GM12878 (cell line): ENCODE results near the gene RIMBP2. TPM values are rescaled to one million over a fixed set of nuclear protein-coding genes. Genes with fewer than 3 reads are reported as not detected.

ENCODE experiments used
- ATAC-seq: fragments of 200-7000 bp; cut with Tn5 transposase; 3 replicates; pipeline ENCODE4 v1.9.1; 2020; ENCODE audit warnings: mild to moderate bottlenecking, moderate library complexity
- BruUV-seq: library from RNA; stranded (reverse); fragments of 400-500 nt; replicated peaks from 2 replicates; lab custom pipeline; 2021; lab: Mats Ljungman, UMichigan
- CTCF ChIA-PET: fragments of 300-600 bp; sonication (Branson Sonifier 250); formaldehyde crosslinking; extraction: SDS; loops from one replicate; lab custom pipeline; 2021; ENCODE audit warnings: inconsistent platforms; lab: Yijun Ruan, JAX
- POLR2A ChIA-PET: fragments of 350-600 bp; formaldehyde crosslinking; extraction: SDS; loops from one replicate; lab custom pipeline; 2021; ENCODE audit warnings: inconsistent platforms; lab: Charles Lee
- RAD21 ChIA-PET: fragments of 300-600 bp; sonication (Branson Sonifier 250); formaldehyde crosslinking; loops from one replicate; lab custom pipeline; 2023; ENCODE audit warnings: antibody characterized with exemption; ENCODE audit not compliant: unreplicated experiment; lab: Charles Lee
- SMC1A ChIA-PET: fragments of 300-600 bp; sonication (Branson Sonifier 250); formaldehyde crosslinking; loops from one replicate; lab custom pipeline; 2023; ENCODE audit not compliant: unreplicated experiment, uncharacterized antibody; lab: Charles Lee
- DNase-seq: peaks from one replicate; pipeline ENCODE4 v3.0.0-alpha.2; 2011; ENCODE audit warnings: low read depth, low spot score
- FAIRE-seq: peaks from 3 replicates; lab custom pipeline; 2011; peaks lifted over from hg19 to GRCh38; lab: Jason Lieb, UNC
- H2AFZ ChIP-seq: 2 replicates; pipeline ENCODE4 v1.6.0; 2011; ENCODE audit warnings: low read depth, low read length, control low read depth; ENCODE audit not compliant: control insufficient read depth
- H3K27ac ChIP-seq: 2 replicates; pipeline ENCODE4 v1.5.1; 2011; ENCODE audit warnings: control low read depth; ENCODE audit not compliant: control insufficient read depth, insufficient read depth
- H3K27me3 ChIP-seq, 2 experiments: replicated peaks in 1 of 2; 2 replicates each; pipeline versions ENCODE4 v1.6.0 to v1.6.1; 2011; ENCODE audit warnings: low read length in 1 of 2; ENCODE audit not compliant: control insufficient read depth in 2 of 2, insufficient read depth in 2 of 2
- H3K36me3 ChIP-seq, 2 experiments: 2 replicates each; pipeline ENCODE4 v1.5.1; 2011; ENCODE audit warnings: low read length in 1 of 2; ENCODE audit not compliant: control insufficient read depth in 2 of 2, insufficient read depth in 2 of 2
- H3K4me1 ChIP-seq: 2 replicates; pipeline ENCODE4 v1.6.1; 2011; ENCODE audit warnings: mild to moderate bottlenecking, low read length, moderate library complexity, mixed read lengths; ENCODE audit not compliant: control insufficient read depth, insufficient read depth
- H3K4me2 ChIP-seq: 2 replicates; pipeline ENCODE4 v1.6.0; 2011; ENCODE audit warnings: control low read depth; ENCODE audit not compliant: control insufficient read depth, insufficient read depth
- H3K4me3 ChIP-seq: fragments of 200-600 bp; sonication (generic); 2 replicates; pipeline ENCODE4 v1.5.1; 2016
- H3K79me2 ChIP-seq: 2 replicates; pipeline ENCODE4 v1.6.0; 2011; ENCODE audit warnings: low read length; ENCODE audit not compliant: control insufficient read depth, insufficient read depth
- H3K9ac ChIP-seq: 2 replicates; pipeline ENCODE4 v1.8.0; 2011; ENCODE audit warnings: low read length, control low read depth, mixed read lengths; ENCODE audit not compliant: control insufficient read depth, insufficient read depth
- H3K9me3 ChIP-seq: replicated peaks from 3 replicates; pipeline ENCODE4 v1.5.1; 2011; ENCODE audit warnings: mild to moderate bottlenecking, low read length; ENCODE audit not compliant: control insufficient read depth, insufficient read depth
- H4K20me1 ChIP-seq: 2 replicates; pipeline ENCODE4 v1.6.0; 2011; ENCODE audit not compliant: control insufficient read depth, insufficient read depth
- CEBPB ChIP-seq, 2 experiments: fragments of 150-350 bp in 1 of 2; IDR thresholded peaks; 2 replicates each; pipeline ENCODE4 v1.6.1; 2012 to 2014; ENCODE audit warnings: low read depth in 2 of 2, low read length in 2 of 2, borderline replicate concordance in 1 of 2, inconsistent platforms in 1 of 2
- EED ChIP-seq: sonication (generic); IDR thresholded peaks from 2 replicates; pipeline ENCODE4 v1.6.1; 2016; ENCODE audit warnings: antibody characterized with exemption, low read depth
- EGR1 ChIP-seq, 2 experiments: IDR thresholded peaks; 1 replicate in 1 of 2; 2 replicates in 1 of 2; pipeline ENCODE4 v1.6.1; 2011 to 2012; ENCODE audit warnings: low read depth in 2 of 2, low read length in 2 of 2, borderline replicate concordance in 1 of 2, mild to moderate bottlenecking in 1 of 2, moderate library complexity in 1 of 2
- JUND ChIP-seq: IDR thresholded peaks from 2 replicates; pipeline ENCODE4 v1.6.1; 2012; ENCODE audit warnings: low read depth, mild to moderate bottlenecking, low read length, improper control_type of control experiment, moderate library complexity
- KDM1A ChIP-seq: fragments of 200-600 bp; sonication (generic); IDR thresholded peaks from 2 replicates; pipeline ENCODE4 v1.6.1; 2016; ENCODE audit warnings: borderline replicate concordance
- LARP7 ChIP-seq: fragments of 450-650 bp; IDR thresholded peaks from 2 replicates; pipeline ENCODE4 v1.6.1; 2017; ENCODE audit warnings: mild to moderate bottlenecking
- MTA3 ChIP-seq: IDR thresholded peaks from 2 replicates; pipeline ENCODE4 v1.6.1; 2012; ENCODE audit warnings: low read length, inconsistent platforms, borderline replicate concordance
- NR2C2 ChIP-seq: IDR thresholded peaks from 2 replicates; pipeline ENCODE4 v1.6.1; 2011; ENCODE audit warnings: borderline replicate concordance, low read depth; ENCODE audit not compliant: control insufficient read depth, insufficient read length
- PML ChIP-seq: IDR thresholded peaks from 2 replicates; pipeline ENCODE4 v1.6.1; 2012; ENCODE audit warnings: low read length, inconsistent platforms
- SIX5 ChIP-seq: IDR thresholded peaks from 2 replicates; pipeline ENCODE4 v1.6.1; 2011; ENCODE audit warnings: mild to moderate bottlenecking, low read depth, low read length, moderate library complexity; ENCODE audit not compliant: severe bottlenecking
- TBL1XR1 ChIP-seq: IDR thresholded peaks from 2 replicates; pipeline ENCODE4 v1.6.1; 2012; ENCODE audit warnings: low read depth, low read length, improper control_type of control experiment
- WRNIP1 ChIP-seq: IDR thresholded peaks from 2 replicates; pipeline ENCODE4 v1.6.1; 2011; ENCODE audit warnings: low read depth, low read length, improper control_type of control experiment, borderline replicate concordance
- WGBS: methylation state at CpG from one replicate; pipeline ENCODE4 v1.1.6; 2016; ENCODE audit warnings: low lambda C conversion rate; ENCODE audit not compliant: insufficient replicate concordance, insufficient coverage; ENCODE audit errors: missing lambda C conversion rate; 5-methylcytosine and 5-hydroxymethylcytosine counted together
- in situ Hi-C: fragments of 300-500 bp; cut with MboI; formaldehyde crosslinking; loops from 9 replicates; pipeline ENCODE4 v1.14.3; 2018; ENCODE audit warnings: mixed read lengths
- intact Hi-C: fragments of 100-400 bp; cut with micrococcal nuclease; formaldehyde crosslinking; loops from one replicate; pipeline ENCODE4 v1.14.2; 2022; ENCODE audit not compliant: unreplicated experiment
- polyA plus RNA-seq, 11 experiments: library from polyadenylated mRNA; depleted of rRNA in 4 of 11; unstranded in 6 of 11; stranded (reverse) in 5 of 11; fragments of >200 nt; fragmentation: Nextera tagmentation in 4 of 11; fragmentation: Illumina TruSeq in 1 of 11; extraction: Ambion mirVana in 4 of 11; extraction: Trizol in 1 of 11; gene quantifications; 1 replicate in 1 of 11; 2 replicates in 10 of 11; pipeline versions ENCODE4 v1.2.1 to v1.2.3, GENCODE V29; 2011 to 2016; ENCODE audit warnings: inconsistent platforms in 2 of 11, missing spikeins in 2 of 11, low read depth in 1 of 11
- total RNA-seq, 4 experiments: library from RNA; depleted of rRNA in 3 of 4; stranded (reverse); fragments of >200 nt in 3 of 4; fragmentation: Illumina TruSeq in 1 of 4; extraction: Trizol in 1 of 4; gene quantifications; 2 replicates each; pipeline versions ENCODE4 v1.2.1 to v1.2.3, GENCODE V29; 2013 to 2021
- TF ChIP-seq, protein P1 (sequence below): fragments of 450-650 bp; IDR thresholded peaks from 2 replicates; pipeline ENCODE4 v1.6.1; 2017; ENCODE audit warnings: mild to moderate bottlenecking, low read depth, inconsistent platforms; ENCODE audit not compliant: poor library complexity, severe bottlenecking
- TF ChIP-seq, protein P2 (sequence below): fragments of 450-650 bp; conservative IDR thresholded peaks from 2 replicates; pipeline ENCODE4 v1.6.1; 2017; ENCODE audit warnings: mild to moderate bottlenecking, moderate library complexity
- TF ChIP-seq, protein P3 (sequence below): IDR thresholded peaks from 2 replicates; pipeline ENCODE4 v1.6.1; 2012; ENCODE audit warnings: low read depth, low read length, improper control_type of control experiment
- TF ChIP-seq, protein P4 (sequence below): fragments of 450-650 bp; formaldehyde crosslinking; IDR thresholded peaks from 2 replicates; pipeline ENCODE4 v1.5.0; 2022; ENCODE audit warnings: mild to moderate bottlenecking, missing genetic modification characterization

RIMBP2 gene
- total and polyA plus RNA-seq, 10 of the 15 experiments (the other 5 are each of a cell fraction or from before 2014, with no cell fraction given) = 0.04 to 2.9 (median 0.07) TPM; not detected in 1

DNA sequence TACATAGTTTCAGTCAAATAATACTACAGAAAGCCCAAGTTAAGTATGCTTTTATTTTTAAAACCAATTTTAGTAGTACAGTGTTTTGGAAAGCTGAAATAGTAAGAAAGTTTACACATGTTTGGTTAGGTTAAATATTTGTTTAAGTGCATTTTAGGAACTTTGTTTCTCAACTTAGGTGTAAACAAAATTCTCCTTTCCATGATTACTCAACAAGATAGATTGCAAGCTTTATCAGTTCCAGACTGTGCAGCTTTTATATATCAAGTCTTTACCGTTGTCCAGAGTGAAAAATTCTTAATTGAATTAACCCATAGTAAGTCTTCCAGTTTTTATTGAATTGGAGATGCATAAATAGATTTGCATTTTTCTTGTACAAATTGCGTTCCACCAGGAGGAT is 333.3 kb downstream of the RIMBP2 start:
- DNase-seq (no peak), ATAC-seq (no peak), FAIRE-seq (no peak)
- ChIA-PET CTCF (interaction anchor here (1.4 kb wide), 1 partner anchor 9 kb away, joined by 3 read pairs; no protein-coding TSS in a partner anchor), POLR2A (no interaction called here), RAD21 (interaction anchor here (1.1 kb wide), 1 partner anchor 12 kb away, joined by 3 read pairs; no protein-coding TSS in a partner anchor), SMC1A (no interaction called here)
- Histone ChIP-seq H3K27ac (no peak overlapping the region), H2AFZ (no peak overlapping the region), H3K4me3 (no peak overlapping the region), H3K9me3 (no peaks in the 10 kb centered on the region; the same call in 2 of the 3 replicates), H3K9ac (no peak overlapping the region), H3K4me1 (no peaks in the 10 kb centered on the region), H3K79me2 (no peaks in the 10 kb centered on the region), H4K20me1 (no peaks in the 10 kb centered on the region), H3K27me3 (no peaks in the 10 kb centered on the region), H3K36me3 (no peaks in the 10 kb centered on the region), H3K4me2 (no peak overlapping the region)
- intact Hi-C loops (no loop called here), in situ Hi-C loops (no loop called here)
- no TSS peak for BruUV-seq
- 11% methylated on average over 2 of the region's 2 CpGs for WGBS
- no peak for TF ChIP-seq MTA3
- TF ChIP-seq, protein P1, sequence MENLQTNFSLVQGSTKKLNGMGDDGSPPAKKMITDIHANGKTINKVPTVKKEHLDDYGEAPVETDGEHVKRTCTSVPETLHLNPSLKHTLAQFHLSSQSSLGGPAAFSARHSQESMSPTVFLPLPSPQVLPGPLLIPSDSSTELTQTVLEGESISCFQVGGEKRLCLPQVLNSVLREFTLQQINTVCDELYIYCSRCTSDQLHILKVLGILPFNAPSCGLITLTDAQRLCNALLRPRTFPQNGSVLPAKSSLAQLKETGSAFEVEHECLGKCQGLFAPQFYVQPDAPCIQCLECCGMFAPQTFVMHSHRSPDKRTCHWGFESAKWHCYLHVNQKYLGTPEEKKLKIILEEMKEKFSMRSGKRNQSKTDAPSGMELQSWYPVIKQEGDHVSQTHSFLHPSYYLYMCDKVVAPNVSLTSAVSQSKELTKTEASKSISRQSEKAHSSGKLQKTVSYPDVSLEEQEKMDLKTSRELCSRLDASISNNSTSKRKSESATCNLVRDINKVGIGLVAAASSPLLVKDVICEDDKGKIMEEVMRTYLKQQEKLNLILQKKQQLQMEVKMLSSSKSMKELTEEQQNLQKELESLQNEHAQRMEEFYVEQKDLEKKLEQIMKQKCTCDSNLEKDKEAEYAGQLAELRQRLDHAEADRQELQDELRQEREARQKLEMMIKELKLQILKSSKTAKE = no peak
- no peak for TF ChIP-seq KDM1A
- no peak for TF ChIP-seq PML
- no peak for TF ChIP-seq JUND
- no peak for TF ChIP-seq EED
- TF ChIP-seq NR2C2 = no peak
- no peak for TF ChIP-seq TBL1XR1
- TF ChIP-seq, protein P2, sequence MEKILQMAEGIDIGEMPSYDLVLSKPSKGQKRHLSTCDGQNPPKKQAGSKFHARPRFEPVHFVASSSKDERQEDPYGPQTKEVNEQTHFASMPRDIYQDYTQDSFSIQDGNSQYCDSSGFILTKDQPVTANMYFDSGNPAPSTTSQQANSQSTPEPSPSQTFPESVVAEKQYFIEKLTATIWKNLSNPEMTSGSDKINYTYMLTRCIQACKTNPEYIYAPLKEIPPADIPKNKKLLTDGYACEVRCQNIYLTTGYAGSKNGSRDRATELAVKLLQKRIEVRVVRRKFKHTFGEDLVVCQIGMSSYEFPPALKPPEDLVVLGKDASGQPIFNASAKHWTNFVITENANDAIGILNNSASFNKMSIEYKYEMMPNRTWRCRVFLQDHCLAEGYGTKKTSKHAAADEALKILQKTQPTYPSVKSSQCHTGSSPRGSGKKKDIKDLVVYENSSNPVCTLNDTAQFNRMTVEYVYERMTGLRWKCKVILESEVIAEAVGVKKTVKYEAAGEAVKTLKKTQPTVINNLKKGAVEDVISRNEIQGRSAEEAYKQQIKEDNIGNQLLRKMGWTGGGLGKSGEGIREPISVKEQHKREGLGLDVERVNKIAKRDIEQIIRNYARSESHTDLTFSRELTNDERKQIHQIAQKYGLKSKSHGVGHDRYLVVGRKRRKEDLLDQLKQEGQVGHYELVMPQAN = no peak
- no peak for TF ChIP-seq CEBPB (IDR thresholded peaks at IDR 0.05; ENCODE audit: borderline replicate concordance in 1 of 2, low read depth in 2 of 2, low read length in 2 of 2)
- TF ChIP-seq SIX5 = no peak
- no peak for TF ChIP-seq EGR1 (IDR thresholded peaks at IDR 0.05; ENCODE audit: borderline replicate concordance in 1 of 2, low read depth in 2 of 2, low read length in 2 of 2)
- TF ChIP-seq LARP7 = no peak
- TF ChIP-seq WRNIP1 = no peak
- TF ChIP-seq, protein P3, sequence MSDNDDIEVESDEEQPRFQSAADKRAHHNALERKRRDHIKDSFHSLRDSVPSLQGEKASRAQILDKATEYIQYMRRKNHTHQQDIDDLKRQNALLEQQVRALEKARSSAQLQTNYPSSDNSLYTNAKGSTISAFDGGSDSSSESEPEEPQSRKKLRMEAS = no peak
- TF ChIP-seq, protein P4, sequence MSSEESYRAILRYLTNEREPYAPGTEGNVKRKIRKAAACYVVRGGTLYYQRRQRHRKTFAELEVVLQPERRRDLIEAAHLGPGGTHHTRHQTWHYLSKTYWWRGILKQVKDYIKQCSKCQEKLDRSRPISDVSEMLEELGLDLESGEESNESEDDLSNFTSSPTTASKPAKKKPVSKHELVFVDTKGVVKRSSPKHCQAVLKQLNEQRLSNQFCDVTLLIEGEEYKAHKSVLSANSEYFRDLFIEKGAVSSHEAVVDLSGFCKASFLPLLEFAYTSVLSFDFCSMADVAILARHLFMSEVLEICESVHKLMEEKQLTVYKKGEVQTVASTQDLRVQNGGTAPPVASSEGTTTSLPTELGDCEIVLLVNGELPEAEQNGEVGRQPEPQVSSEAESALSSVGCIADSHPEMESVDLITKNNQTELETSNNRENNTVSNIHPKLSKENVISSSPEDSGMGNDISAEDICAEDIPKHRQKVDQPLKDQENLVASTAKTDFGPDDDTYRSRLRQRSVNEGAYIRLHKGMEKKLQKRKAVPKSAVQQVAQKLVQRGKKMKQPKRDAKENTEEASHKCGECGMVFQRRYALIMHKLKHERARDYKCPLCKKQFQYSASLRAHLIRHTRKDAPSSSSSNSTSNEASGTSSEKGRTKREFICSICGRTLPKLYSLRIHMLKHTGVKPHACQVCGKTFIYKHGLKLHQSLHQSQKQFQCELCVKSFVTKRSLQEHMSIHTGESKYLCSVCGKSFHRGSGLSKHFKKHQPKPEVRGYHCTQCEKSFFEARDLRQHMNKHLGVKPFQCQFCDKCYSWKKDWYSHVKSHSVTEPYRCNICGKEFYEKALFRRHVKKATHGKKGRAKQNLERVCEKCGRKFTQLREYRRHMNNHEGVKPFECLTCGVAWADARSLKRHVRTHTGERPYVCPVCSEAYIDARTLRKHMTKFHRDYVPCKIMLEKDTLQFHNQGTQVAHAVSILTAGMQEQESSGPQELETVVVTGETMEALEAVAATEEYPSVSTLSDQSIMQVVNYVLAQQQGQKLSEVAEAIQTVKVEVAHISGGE (CRISPR knock-in tag) = no peak
